Measurements from ENCODE around the gene CACNA2D3.

DNA sequence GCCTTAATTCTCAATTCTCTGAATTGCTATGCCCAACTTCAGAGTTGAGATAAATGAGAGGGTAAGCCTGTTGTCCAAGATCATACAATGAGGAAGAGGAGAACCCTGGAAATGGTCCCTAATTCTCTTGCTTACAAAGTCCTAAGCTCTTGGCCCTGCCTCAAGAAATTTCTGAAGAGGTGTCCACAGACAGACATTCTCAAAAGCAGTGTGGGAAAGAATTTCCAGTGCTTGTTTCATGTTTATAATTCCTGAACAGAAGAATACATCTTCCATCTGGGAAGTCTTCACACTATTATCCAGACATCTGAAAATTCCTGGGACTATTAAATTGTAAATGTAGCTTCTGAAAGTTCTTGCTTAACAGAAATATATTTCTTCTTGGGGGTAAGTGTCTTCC lies 972.3 kb downstream of the CACNA2D3 start:
- no peak for TF ChIP-seq GATA3 (IDR thresholded peaks at IDR 0.05; ENCODE audit: low read depth, low read length)
- TF ChIP-seq GATA2 (IDR thresholded peaks at IDR 0.05; ENCODE audit: low read depth, low read length): no peak
